IMR-90 (cell line): ENCODE data around the gene ARFIP1. TPM values are rescaled to one million over a fixed set of nuclear protein-coding genes. Genes with fewer than 3 reads are reported as not detected.

Experiments used
- ATAC-seq: fragments of 200-7000 bp; cut with Tn5 transposase; 2 replicates; pipeline ENCODE4 v1.9.1; 2020; ENCODE audit warnings: low read depth, mild to moderate bottlenecking, moderate library complexity
- BruUV-seq: library from RNA; stranded (reverse); fragments of 400-500 nt; replicated peaks from 2 replicates; lab custom pipeline; 2021; lab: Mats Ljungman, UMichigan
- CTCF ChIA-PET: fragments of 300-600 bp; formaldehyde crosslinking; extraction: SDS; loops from one replicate; lab custom pipeline; 2021; ENCODE audit warnings: antibody characterized with exemption; lab: Yijun Ruan, JAX
- POLR2A ChIA-PET: fragments of 300-600 bp; sonication (Branson Sonifier 250); formaldehyde crosslinking; loops from one replicate; lab custom pipeline; 2022; ENCODE audit warnings: antibody characterized with exemption; ENCODE audit not compliant: unreplicated experiment; lab: Charles Lee
- DNase-seq: peaks from one replicate; pipeline ENCODE4 v3.0.0; 2013
- H2AFZ ChIP-seq: replicated peaks from 2 replicates; pipeline ENCODE3; 2013; ENCODE audit warnings: low read length, mild to moderate bottlenecking; ENCODE audit not compliant: poor library complexity
- H2AK5ac ChIP-seq: 2 replicates; pipeline ENCODE4 v1.6.1; 2013; ENCODE audit warnings: low read depth, low read length, inconsistent platforms
- H2AK9ac ChIP-seq: replicated peaks from 2 replicates; pipeline ENCODE3; 2013; ENCODE audit warnings: mild to moderate bottlenecking, low read depth, low read length, moderate library complexity; ENCODE audit not compliant: poor library complexity
- H2BK120ac ChIP-seq: 2 replicates; pipeline ENCODE4 v1.6.1; 2013; ENCODE audit warnings: low read depth, low read length, inconsistent platforms
- H2BK15ac ChIP-seq: 3 replicates; pipeline ENCODE4 v1.6.1; 2013; ENCODE audit warnings: low read depth, low read length, inconsistent platforms
- H2BK20ac ChIP-seq: 2 replicates; pipeline ENCODE4 v1.6.1; 2013; ENCODE audit warnings: low read depth, mild to moderate bottlenecking, inconsistent platforms, low read length, moderate library complexity
- H2BK5ac ChIP-seq: 2 replicates; pipeline ENCODE4 v1.6.1; 2013; ENCODE audit warnings: mild to moderate bottlenecking, low read depth, low read length, inconsistent platforms; ENCODE audit not compliant: poor library complexity, severe bottlenecking
- H3K14ac ChIP-seq: replicated peaks from 2 replicates; pipeline ENCODE4 v1.6.1; 2013; ENCODE audit warnings: low read depth, low read length, inconsistent platforms
- H3K18ac ChIP-seq: 2 replicates; pipeline ENCODE4 v1.6.1; 2013; ENCODE audit warnings: low read depth, low read length, control low read depth
- H3K23ac ChIP-seq: 2 replicates; pipeline ENCODE4 v1.6.1; 2013; ENCODE audit warnings: low read depth, low read length, inconsistent platforms
- H3K27ac ChIP-seq: 2 replicates; pipeline ENCODE4 v1.5.1; 2013; ENCODE audit warnings: mild to moderate bottlenecking, control low read depth, low read length; ENCODE audit not compliant: insufficient read depth
- H3K27me3 ChIP-seq: 2 replicates; pipeline ENCODE4 v1.6.1; 2013; ENCODE audit warnings: low read length; ENCODE audit not compliant: control insufficient read depth, insufficient read depth
- H3K36me3 ChIP-seq: 2 replicates; pipeline ENCODE4 v1.6.1; 2013; ENCODE audit warnings: low read length, mixed read lengths; ENCODE audit not compliant: control insufficient read depth, insufficient read depth
- H3K4ac ChIP-seq: 2 replicates; pipeline ENCODE4 v1.6.1; 2013; ENCODE audit warnings: low read depth, low read length, inconsistent platforms
- H3K4me1 ChIP-seq: 2 replicates; pipeline ENCODE4 v1.6.1; 2013; ENCODE audit warnings: low read length, mixed read lengths; ENCODE audit not compliant: control insufficient read depth, insufficient read depth
- H3K4me2 ChIP-seq: 2 replicates; pipeline ENCODE4 v1.6.1; 2013; ENCODE audit warnings: low read depth, mild to moderate bottlenecking, control low read depth, low read length, moderate library complexity
- H3K4me3 ChIP-seq: 2 replicates; pipeline ENCODE4 v1.5.1; 2013; ENCODE audit warnings: low read depth, mild to moderate bottlenecking, control low read depth, low read length, moderate library complexity; ENCODE audit not compliant: insufficient read depth
- H3K56ac ChIP-seq: 2 replicates; pipeline ENCODE4 v1.6.1; 2013; ENCODE audit warnings: low read length, inconsistent platforms; ENCODE audit not compliant: insufficient read depth; ENCODE audit errors: extremely low read depth
- H3K79me1 ChIP-seq, 2 experiments: 2 replicates each; pipeline ENCODE4 v1.6.1; 2013; ENCODE audit warnings: low read length in 2 of 2, inconsistent platforms in 1 of 2, low read depth in 1 of 2
- H3K9ac ChIP-seq: 2 replicates; pipeline ENCODE4 v1.6.1; 2013; ENCODE audit warnings: low read depth, low read length, control low read depth
- H3K9me1 ChIP-seq: 2 replicates; pipeline ENCODE4 v1.6.1; 2013; ENCODE audit warnings: low read length, inconsistent platforms; ENCODE audit not compliant: insufficient read depth
- H3K9me3 ChIP-seq: 2 replicates; pipeline ENCODE4 v1.6.1; 2013; ENCODE audit warnings: low read length; ENCODE audit not compliant: control insufficient read depth, insufficient read depth
- H4K20me1 ChIP-seq: 2 replicates; pipeline ENCODE4 v1.6.1; 2013; ENCODE audit warnings: low read length, inconsistent platforms; ENCODE audit not compliant: insufficient read depth
- H4K5ac ChIP-seq: 2 replicates; pipeline ENCODE4 v1.6.1; 2013; ENCODE audit warnings: mild to moderate bottlenecking, low read depth, low read length, control low read depth
- H4K8ac ChIP-seq, 2 experiments: 2 replicates each; pipeline ENCODE4 v1.6.1; 2013; ENCODE audit warnings: low read depth in 2 of 2, low read length in 2 of 2, control low read depth in 1 of 2, inconsistent platforms in 1 of 2
- H4K91ac ChIP-seq: 2 replicates; pipeline ENCODE4 v1.6.1; 2013; ENCODE audit warnings: low read depth, low read length, inconsistent platforms; ENCODE audit not compliant: insufficient read depth
- BHLHE40 ChIP-seq: fragments of 150-350 bp; IDR thresholded peaks from 2 replicates; pipeline ENCODE4 v1.6.1; 2016; ENCODE audit warnings: mild to moderate bottlenecking, low read depth, low read length
- CEBPB ChIP-seq: IDR thresholded peaks from 2 replicates; pipeline ENCODE4 v1.6.1; 2012; ENCODE audit warnings: low read depth, low read length, improper control_type of control experiment
- CHD1 ChIP-seq: IDR thresholded peaks from 2 replicates; pipeline ENCODE4 v1.6.1; 2012; ENCODE audit warnings: low read depth, low read length, improper control_type of control experiment
- CTCF ChIP-seq: conservative IDR thresholded peaks from 2 replicates; pipeline ENCODE4 v1.5.1; 2012; ENCODE audit warnings: mild to moderate bottlenecking, low read depth, low read length, improper control_type of control experiment
- ELK1 ChIP-seq: fragments of 150-350 bp; IDR thresholded peaks from 2 replicates; pipeline ENCODE4 v1.6.1; 2016; ENCODE audit warnings: low read depth, mild to moderate bottlenecking, low read length, moderate library complexity, borderline replicate concordance
- FOS ChIP-seq: fragments of 150-350 bp; IDR thresholded peaks from 2 replicates; pipeline ENCODE4 v1.6.1; 2016; ENCODE audit warnings: low read depth, low read length
- MAFK ChIP-seq: IDR thresholded peaks from 2 replicates; pipeline ENCODE4 v1.6.1; 2012; ENCODE audit warnings: low read depth, low read length, improper control_type of control experiment
- MAZ ChIP-seq: IDR thresholded peaks from 2 replicates; pipeline ENCODE4 v1.6.1; 2012; ENCODE audit warnings: low read depth, mild to moderate bottlenecking, low read length, improper control_type of control experiment, moderate library complexity, borderline replicate concordance
- MXI1 ChIP-seq: IDR thresholded peaks from 2 replicates; pipeline ENCODE4 v1.6.1; 2012; ENCODE audit warnings: low read depth, mild to moderate bottlenecking, low read length, moderate library complexity, borderline replicate concordance
- NFE2L2 ChIP-seq: fragments of 150-350 bp; IDR thresholded peaks from 2 replicates; pipeline ENCODE4 v1.6.1; 2016; ENCODE audit warnings: low read depth, mild to moderate bottlenecking, low read length
- POLR2A ChIP-seq: IDR thresholded peaks from 2 replicates; pipeline ENCODE4 v1.6.1; 2012; ENCODE audit warnings: mild to moderate bottlenecking, low read depth, low read length
- RAD21 ChIP-seq: IDR thresholded peaks from 2 replicates; pipeline ENCODE4 v1.6.1; 2012; ENCODE audit warnings: low read length, improper control_type of control experiment
- RCOR1 ChIP-seq: IDR thresholded peaks from 2 replicates; pipeline ENCODE4 v1.6.1; 2012; ENCODE audit warnings: mild to moderate bottlenecking, low read length, improper control_type of control experiment; ENCODE audit not compliant: insufficient replicate concordance
- RFX5 ChIP-seq: IDR thresholded peaks from 2 replicates; pipeline ENCODE4 v1.8.0; 2012; ENCODE audit warnings: low read depth, mild to moderate bottlenecking, low read length, moderate library complexity
- SMC3 ChIP-seq: fragments of 150-350 bp; IDR thresholded peaks from 2 replicates; pipeline ENCODE4 v1.6.1; 2016; ENCODE audit warnings: low read depth, mild to moderate bottlenecking, antibody characterized with exemption, low read length, moderate library complexity
- WGBS, 2 experiments: methylation state at CpG; one replicate each; pipeline versions ENCODE4 v1.1.5 to v1.1.7; 2013; ENCODE audit warnings: missing lambda C conversion rate in 2 of 2; ENCODE audit not compliant: insufficient read length in 1 of 2; ENCODE audit errors: extremely low coverage in 2 of 2; 5-methylcytosine and 5-hydroxymethylcytosine counted together
- dilution Hi-C: fragments of 300-500 bp; cut with HindIII; formaldehyde crosslinking; loops from one replicate; pipeline ENCODE4 v1.14.3; 2018; ENCODE audit warnings: low sequenced_read_pairs; ENCODE audit not compliant: unreplicated experiment
- in situ Hi-C: fragments of 300-500 bp; cut with MboI; formaldehyde crosslinking; loops from 3 replicates; pipeline ENCODE4 v1.14.3; 2019; ENCODE audit warnings: low sequenced_read_pairs, inconsistent platforms, mixed read lengths
- intact Hi-C: fragments of 100-400 bp; cut with micrococcal nuclease; formaldehyde crosslinking; loops from 2 replicates; pipeline ENCODE4 v1.10.0; 2022
- polyA plus RNA-seq, 3 experiments: library from polyadenylated mRNA; depleted of rRNA; stranded (reverse); fragments of >200 nt; gene quantifications; 2 replicates each; pipeline ENCODE4 v1.2.3, GENCODE V29; 2012; ENCODE audit warnings: low replicate concordance in 1 of 3
- total RNA-seq: library from RNA; depleted of rRNA; stranded (reverse); fragments of >200 nt; gene quantifications from 2 replicates; pipeline ENCODE4 v1.2.3, GENCODE V29; 2012
- TF ChIP-seq, protein P1 (sequence below): fragments of 150-350 bp; IDR thresholded peaks from 2 replicates; pipeline ENCODE4 v1.6.1; 2017; ENCODE audit warnings: mild to moderate bottlenecking, antibody characterized with exemption, low read length, low read depth

ARFIP1 gene
- total and polyA plus RNA-seq, 2 of the 4 experiments (the other 2 are of a cell fraction): 12.7 to 30.5 TPM

GRCh38 chr4:152880263-152880662 lies 100.5 kb downstream of the ARFIP1 start:
- dilution Hi-C loops (no loop called here), intact Hi-C loops (no loop called here), in situ Hi-C loops (no loop called here)
- Histone ChIP-seq H3K27ac (no peak overlapping the region), H3K4me1 (no peaks in the 10 kb centered on the region), H4K20me1 (no peaks in the 10 kb centered on the region), H2AFZ (no peak overlapping the region), H3K4ac (no peak overlapping the region), H2BK20ac (no peak overlapping the region), H2AK5ac (no peak overlapping the region), H3K56ac (no peak overlapping the region), H4K8ac (no peak overlapping the region), H3K9me1 (no peaks in the 10 kb centered on the region), H3K14ac (no peak overlapping the region), H3K4me2 (no peak overlapping the region), H3K9me3 (no peaks in the 10 kb centered on the region), H3K36me3 (no peaks in the 10 kb centered on the region), H3K23ac (no peak overlapping the region), H3K4me3 (no peak overlapping the region), H3K18ac (no peak overlapping the region), H3K27me3 (no peaks in the 10 kb centered on the region), H2AK9ac (no peak overlapping the region), H4K5ac (no peak overlapping the region), H3K9ac (no peak overlapping the region), H3K79me1 (no peaks in the 10 kb centered on the region), H2BK15ac (no peak overlapping the region), H4K91ac (no peak overlapping the region), H2BK5ac (no peak overlapping the region), H2BK120ac (no peak overlapping the region)
- 100% methylated on average over 1 of the region's 2 CpGs; no CpG with 5 or more reads in 1 of the 2 experiments for WGBS, 2 experiments
- BruUV-seq: no TSS peak
- POLR2A ChIA-PET: no interaction called here
- CTCF ChIA-PET: interaction anchor here (0.6 to 1.5 kb wide), 2 partner anchors 10 to 23 kb away, joined by 3 read pairs; no protein-coding TSS in a partner anchor
- DNase-seq: no peak
- TF ChIP-seq NFE2L2 (no peak), MXI1 (no peak), MAZ (no peak), SMC3 (no peak), FOS (no peak), MAFK (no peak), RFX5 (no peak), CTCF (no peak), POLR2A (no peak), ELK1 (no peak), CHD1 (no peak), RAD21 (no peak), CEBPB (no peak), BHLHE40 (no peak), RCOR1 (no peak)
- TF ChIP-seq, protein P1, sequence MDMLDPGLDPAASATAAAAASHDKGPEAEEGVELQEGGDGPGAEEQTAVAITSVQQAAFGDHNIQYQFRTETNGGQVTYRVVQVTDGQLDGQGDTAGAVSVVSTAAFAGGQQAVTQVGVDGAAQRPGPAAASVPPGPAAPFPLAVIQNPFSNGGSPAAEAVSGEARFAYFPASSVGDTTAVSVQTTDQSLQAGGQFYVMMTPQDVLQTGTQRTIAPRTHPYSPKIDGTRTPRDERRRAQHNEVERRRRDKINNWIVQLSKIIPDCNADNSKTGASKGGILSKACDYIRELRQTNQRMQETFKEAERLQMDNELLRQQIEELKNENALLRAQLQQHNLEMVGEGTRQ: no peak
- ATAC-seq: no peak
